SK-N-SH (cell line): Measurements from ENCODE around the gene SRRM2. TPM values are rescaled to one million over a fixed set of nuclear protein-coding genes. Genes with fewer than 3 reads are reported as not detected.

ENCODE experiments used
- CTCF ChIA-PET: fragments of 300-600, 350-600 bp; formaldehyde crosslinking; extraction: SDS; loops from one replicate; lab custom pipeline; 2021; lab: Yijun Ruan, JAX
- POLR2A ChIA-PET: fragments of 350-600 bp; sonication (Branson Sonifier 250); formaldehyde crosslinking; extraction: SDS; loops from one replicate; lab custom pipeline; 2020; ENCODE audit warnings: antibody characterized with exemption, inconsistent platforms; lab: Yijun Ruan, JAX
- DNase-seq: peaks from one replicate; pipeline ENCODE4 v3.0.0; 2012
- H2AFZ ChIP-seq: fragments of 200-600 bp; sonication (generic); 2 replicates; pipeline ENCODE4 v1.8.1; 2016; ENCODE audit warnings: antibody characterized with exemption, mild to moderate bottlenecking, low read depth
- H3F3A ChIP-seq: fragments of 200-600 bp; sonication (generic); replicated peaks from 2 replicates; pipeline ENCODE3; 2016; ENCODE audit warnings: antibody characterized with exemption, mild to moderate bottlenecking; ENCODE audit not compliant: insufficient read depth
- H3K27ac ChIP-seq, 2 experiments: fragments of 200-500 bp in 1 of 2; fragments of 200-600 bp in 1 of 2; sonication (Bioruptor generic) in 1 of 2; sonication (generic), shearing (Covaris generic) in 1 of 2; 2 replicates each; pipeline versions ENCODE4 v1.5.1 to v1.6.1; 2014 to 2016; ENCODE audit warnings: low read depth in 2 of 2, inconsistent platforms in 1 of 2, low read length in 1 of 2, mild to moderate bottlenecking in 1 of 2, mixed read lengths in 1 of 2
- H3K27me3 ChIP-seq: fragments of 200-600 bp; sonication (generic), shearing (Covaris generic); 2 replicates; pipeline ENCODE4 v1.6.1; 2016; ENCODE audit warnings: mixed run types; ENCODE audit not compliant: insufficient read depth
- H3K36me3 ChIP-seq, 2 experiments: fragments of 200-500 bp in 1 of 2; fragments of 200-600 bp in 1 of 2; sonication (Bioruptor generic) in 1 of 2; sonication (generic) in 1 of 2; replicated peaks in 1 of 2; 2 replicates each; pipeline versions ENCODE3 to v1.5.1; 2014 to 2016; ENCODE audit warnings: low read length in 1 of 2, mild to moderate bottlenecking in 1 of 2; ENCODE audit not compliant: insufficient read depth in 2 of 2, control insufficient read depth in 1 of 2
- H3K4me1 ChIP-seq, 2 experiments: fragments of 200-500 bp in 1 of 2; fragments of 200-600 bp in 1 of 2; sonication (Bioruptor generic) in 1 of 2; sonication (generic), shearing (Covaris generic) in 1 of 2; 2 replicates each; pipeline versions ENCODE4 v1.5.1 to v1.6.1; 2014 to 2016; ENCODE audit warnings: low read depth in 1 of 2, low read length in 1 of 2, mixed run types in 1 of 2; ENCODE audit not compliant: insufficient read depth in 2 of 2, control insufficient read depth in 1 of 2
- H3K4me2 ChIP-seq: fragments of 200-600 bp; sonication (generic), shearing (Covaris generic); 2 replicates; pipeline ENCODE4 v1.6.1; 2017; ENCODE audit warnings: mixed run types
- H3K4me3 ChIP-seq, 2 experiments: fragments of 200-500 bp in 1 of 2; fragments of 200-600 bp in 1 of 2; sonication (Bioruptor generic) in 1 of 2; sonication (generic), shearing (Covaris generic) in 1 of 2; 2 replicates each; pipeline versions ENCODE4 v1.5.1 to v1.8.1; 2014 to 2016; ENCODE audit warnings: low read depth in 2 of 2, inconsistent platforms in 1 of 2, low read length in 1 of 2, mild to moderate bottlenecking in 1 of 2, mixed read lengths in 1 of 2, moderate library complexity in 1 of 2
- H3K79me2 ChIP-seq: fragments of 200-600 bp; sonication (generic); 2 replicates; pipeline ENCODE4 v1.8.1; 2017; ENCODE audit warnings: mild to moderate bottlenecking; ENCODE audit not compliant: insufficient read depth
- H3K9ac ChIP-seq: fragments of 200-600 bp; sonication (generic); 2 replicates; pipeline ENCODE4 v1.6.1; 2017; ENCODE audit warnings: mixed run types
- H3K9me2 ChIP-seq: fragments of 200-600 bp; sonication (generic); 2 replicates; pipeline ENCODE4 v1.6.1; 2017; ENCODE audit warnings: mixed run types
- H3K9me3 ChIP-seq: fragments of 200-600 bp; sonication (generic); 2 replicates; pipeline ENCODE4 v1.6.1; 2017; ENCODE audit warnings: mixed run types, mild to moderate bottlenecking, moderate library complexity
- H4K20me1 ChIP-seq: fragments of 200-600 bp; sonication (generic); 2 replicates; pipeline ENCODE4 v1.6.1; 2017; ENCODE audit warnings: mild to moderate bottlenecking, mixed run types; ENCODE audit not compliant: insufficient read depth
- EZH2phosphoT487 ChIP-seq: fragments of 200-600 bp; sonication (generic); IDR thresholded peaks from 2 replicates; pipeline ENCODE4 v1.6.1; 2017; ENCODE audit warnings: low read depth, mixed run types, mild to moderate bottlenecking, antibody characterized with exemption, moderate library complexity, borderline replicate concordance
- GABPA ChIP-seq: IDR thresholded peaks from 2 replicates; pipeline ENCODE4 v1.4.0; 2012; ENCODE audit warnings: low read depth, mild to moderate bottlenecking
- JUND ChIP-seq: IDR thresholded peaks from 2 replicates; pipeline ENCODE4 v1.4.0; 2012
- MEF2A ChIP-seq: IDR thresholded peaks from 2 replicates; pipeline ENCODE4 v1.4.0; 2012; ENCODE audit warnings: low read depth, borderline replicate concordance
- MXI1 ChIP-seq: IDR thresholded peaks from 2 replicates; pipeline ENCODE4 v1.6.1; 2012; ENCODE audit warnings: mild to moderate bottlenecking, low read depth, low read length, improper control_type of control experiment
- NRF1 ChIP-seq: IDR thresholded peaks from 2 replicates; pipeline ENCODE4 v1.6.1; 2012; ENCODE audit warnings: low read depth, mild to moderate bottlenecking, low read length
- RAD21 ChIP-seq: IDR thresholded peaks from 2 replicates; pipeline ENCODE4 v1.6.1; 2012; ENCODE audit warnings: mild to moderate bottlenecking, low read length
- RFX5 ChIP-seq: IDR thresholded peaks from 2 replicates; pipeline ENCODE4 v1.6.1; 2012; ENCODE audit warnings: mild to moderate bottlenecking, improper control_type of control experiment, low read length
- RXRA ChIP-seq: IDR thresholded peaks from 2 replicates; pipeline ENCODE4 v1.4.0; 2012; ENCODE audit warnings: low read depth, mild to moderate bottlenecking, borderline replicate concordance
- SIN3A ChIP-seq: IDR thresholded peaks from 2 replicates; pipeline ENCODE4 v1.6.1; 2012; ENCODE audit warnings: low read depth, mild to moderate bottlenecking, low read length, moderate library complexity, borderline replicate concordance
- SMC3 ChIP-seq: IDR thresholded peaks from 2 replicates; pipeline ENCODE4 v1.6.1; 2012; ENCODE audit warnings: low read depth, low read length, improper control_type of control experiment
- TCF12 ChIP-seq: IDR thresholded peaks from 2 replicates; pipeline ENCODE4 v1.4.0; 2012
- TEAD4 ChIP-seq: IDR thresholded peaks from 2 replicates; pipeline ENCODE4 v1.4.0; 2012; ENCODE audit warnings: mild to moderate bottlenecking, borderline replicate concordance; ENCODE audit not compliant: insufficient read depth
- WGBS: methylation state at CpG from one replicate; pipeline ENCODE4 v1.1.6; 2017; ENCODE audit warnings: low lambda C conversion rate; 5-methylcytosine and 5-hydroxymethylcytosine counted together
- polyA plus RNA-seq, 3 experiments: library from polyadenylated mRNA; depleted of rRNA; stranded (reverse); fragments of >200 nt; gene quantifications; 2 replicates each; pipeline ENCODE4 v1.2.3, GENCODE V29; 2012
- TF ChIP-seq, protein P1 (sequence below): fragments of 150-350 bp; IDR thresholded peaks from 2 replicates; pipeline ENCODE4 v1.6.1; 2017; ENCODE audit warnings: antibody characterized with exemption, low read length, low read depth, borderline replicate concordance
- TF ChIP-seq, protein P2 (sequence below): IDR thresholded peaks from 2 replicates; pipeline ENCODE4 v1.4.0; 2012; ENCODE audit warnings: low read depth, borderline replicate concordance
- TF ChIP-seq, protein P3 (sequence below): IDR thresholded peaks from 2 replicates; pipeline ENCODE4 v1.4.0; 2012; ENCODE audit warnings: low read depth, borderline replicate concordance
- TF ChIP-seq, protein P4 (sequence below): IDR thresholded peaks from 2 replicates; pipeline ENCODE4 v1.4.0; 2012; ENCODE audit warnings: low read depth
- TF ChIP-seq, protein P5 (sequence below): fragments of 200-600 bp; sonication (generic); IDR thresholded peaks from 2 replicates; pipeline ENCODE4 v1.6.1; 2017; ENCODE audit warnings: antibody characterized with exemption, mild to moderate bottlenecking, moderate library complexity

Gene SRRM2
- polyA plus RNA-seq, 1 of the 3 experiments (the other 2 are of a cell fraction): 143 TPM

DNA sequence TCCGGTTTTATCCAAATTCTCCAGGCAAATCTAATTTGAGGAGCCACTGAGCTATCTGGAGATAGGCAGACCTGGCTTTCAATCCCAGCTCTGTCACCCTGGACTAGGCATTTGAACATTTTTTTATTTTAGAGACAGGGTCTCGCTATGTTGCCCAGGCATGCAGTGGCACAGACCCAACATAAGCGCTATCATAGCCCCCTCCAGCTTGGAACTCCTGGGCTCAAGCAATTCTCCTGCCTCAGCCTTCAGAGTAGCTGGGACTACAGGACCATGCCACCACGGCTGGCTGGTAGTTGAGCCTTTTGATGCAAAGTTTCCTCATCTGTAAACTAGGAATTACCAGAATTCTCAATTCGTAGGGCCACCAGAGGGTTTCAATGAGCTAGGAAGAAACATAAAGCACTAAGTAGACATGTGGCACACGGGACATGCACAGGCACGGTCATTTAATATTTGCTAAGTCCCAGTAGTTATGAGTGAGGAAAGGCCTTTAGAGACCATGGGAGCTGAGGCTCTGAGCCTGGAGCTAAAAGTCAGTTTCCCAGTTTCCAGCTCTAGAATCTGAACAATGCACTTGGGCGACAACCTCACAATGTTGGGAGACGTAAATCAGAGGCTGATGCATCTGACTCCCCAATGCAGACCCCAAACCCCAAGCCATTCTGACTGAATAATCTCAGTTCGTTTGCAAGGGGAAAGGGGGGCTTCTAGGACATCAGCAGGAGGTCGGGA lies 23.5 kb downstream of the SRRM2 start:
- peak overlapping the region; percentile 87 for H3K9ac ChIP-seq
- H2AFZ ChIP-seq: no peak overlapping the region
- H4K20me1 ChIP-seq: peaks cover 26% of the 10 kb centered on the region
- 50% methylated on average over 11 of the region's 11 CpGs for WGBS
- H3K4me3 ChIP-seq: peak overlapping the region; percentile 83 to 88
- DNase-seq: no peak
- no peaks in the 10 kb centered on the region for H3K9me2 ChIP-seq
- H3K27me3 ChIP-seq: no peaks in the 10 kb centered on the region
- CTCF ChIA-PET: interaction anchor here (0.9 to 1.3 kb wide), 4 partner anchors 9 to 143 kb away, joined by 3 to 4 read pairs (median 3); no protein-coding TSS in a partner anchor
- peak overlapping the region in 1 of 2 experiments; percentile 71; a peak in 1 of 4 replicates for H3K27ac ChIP-seq
- H3K4me1 ChIP-seq: peaks cover 11 to 25% of the 10 kb centered on the region in 2 experiments; a peak in 2 of 4 replicates
- POLR2A ChIA-PET: interaction anchor here (0.6 to 1.8 kb wide), 4 partner anchors 23 to 139 kb away, joined by 3 to 10 read pairs (median 6); partner anchors contain the start of gene SRRM2
- peaks cover 16 to 31% of the 10 kb centered on the region in 2 experiments for H3K36me3 ChIP-seq
- H3K79me2 ChIP-seq: peaks cover 51% of the 10 kb centered on the region
- H3F3A ChIP-seq: peaks cover 11% of the 10 kb centered on the region
- TF ChIP-seq MXI1 (peak; percentile 36), RAD21 (0 out of 2 replicates have a peak, but pooled peaks have one; percentile 4), MEF2A (no peak), NRF1 (no peak), TEAD4 (no peak)
- TF ChIP-seq, protein P1, sequence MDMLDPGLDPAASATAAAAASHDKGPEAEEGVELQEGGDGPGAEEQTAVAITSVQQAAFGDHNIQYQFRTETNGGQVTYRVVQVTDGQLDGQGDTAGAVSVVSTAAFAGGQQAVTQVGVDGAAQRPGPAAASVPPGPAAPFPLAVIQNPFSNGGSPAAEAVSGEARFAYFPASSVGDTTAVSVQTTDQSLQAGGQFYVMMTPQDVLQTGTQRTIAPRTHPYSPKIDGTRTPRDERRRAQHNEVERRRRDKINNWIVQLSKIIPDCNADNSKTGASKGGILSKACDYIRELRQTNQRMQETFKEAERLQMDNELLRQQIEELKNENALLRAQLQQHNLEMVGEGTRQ: no peak
- TF ChIP-seq, protein P2, sequence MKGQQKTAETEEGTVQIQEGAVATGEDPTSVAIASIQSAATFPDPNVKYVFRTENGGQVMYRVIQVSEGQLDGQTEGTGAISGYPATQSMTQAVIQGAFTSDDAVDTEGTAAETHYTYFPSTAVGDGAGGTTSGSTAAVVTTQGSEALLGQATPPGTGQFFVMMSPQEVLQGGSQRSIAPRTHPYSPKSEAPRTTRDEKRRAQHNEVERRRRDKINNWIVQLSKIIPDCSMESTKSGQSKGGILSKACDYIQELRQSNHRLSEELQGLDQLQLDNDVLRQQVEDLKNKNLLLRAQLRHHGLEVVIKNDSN: no peak
- TF ChIP-seq, all 33 proteins: peak for 2
- H3K4me2 ChIP-seq: peak overlapping the region; percentile 77
- no peaks in the 10 kb centered on the region for H3K9me3 ChIP-seq

DNA sequence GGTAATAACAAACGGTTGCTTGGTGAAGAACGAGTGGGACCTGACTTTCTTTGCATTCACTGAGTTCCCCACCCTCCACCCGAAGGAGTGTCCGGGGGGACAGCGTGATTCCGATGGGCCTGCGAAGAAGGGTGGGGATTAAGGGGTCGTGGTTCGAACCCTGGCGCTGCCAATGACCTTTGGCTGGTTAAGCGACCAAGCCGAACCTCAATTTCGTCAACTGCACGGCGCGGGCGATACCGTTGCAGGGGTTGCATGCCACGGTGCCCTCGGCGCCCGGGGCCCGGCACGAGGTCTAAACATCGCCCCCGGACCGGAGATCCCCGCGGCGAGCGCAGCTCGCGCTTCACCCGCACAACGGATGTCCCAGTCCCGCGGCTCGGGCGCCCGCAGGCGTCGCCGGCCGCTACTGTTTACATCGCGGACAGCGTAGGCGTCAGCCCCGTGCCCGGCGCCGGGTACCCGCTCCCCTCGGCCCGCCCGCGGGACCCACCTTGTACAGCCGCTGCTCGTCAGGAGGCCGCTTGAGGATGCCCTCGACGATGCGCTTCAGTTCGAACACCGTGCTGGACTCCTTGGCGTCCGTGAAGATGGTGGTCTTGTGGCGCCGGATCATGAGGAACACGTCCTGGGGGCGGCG lies 24.2 kb downstream of the SRRM2 start:
- H3K79me2 ChIP-seq: peaks cover 51% of the 10 kb centered on the region
- no peaks in the 10 kb centered on the region for H3K9me3 ChIP-seq
- H3K27me3 ChIP-seq: no peaks in the 10 kb centered on the region
- ChIA-PET CTCF (interaction anchor here (0.9 to 1.1 kb wide), 5 partner anchors 8 to 92 kb away, joined by 3 to 4 read pairs (median 3); no protein-coding TSS in a partner anchor), POLR2A (interaction anchor here (0.6 to 2.1 kb wide), 7 partner anchors 15 to 138 kb away, joined by 3 to 10 read pairs (median 5); partner anchors contain the start of gene SRRM2)
- H2AFZ ChIP-seq: no peak overlapping the region
- H3F3A ChIP-seq: peaks cover 5% of the 10 kb centered on the region
- peak overlapping the region; percentile 77 for H3K4me2 ChIP-seq
- peaks cover 19% of the 10 kb centered on the region for H4K20me1 ChIP-seq
- H3K36me3 ChIP-seq: peaks cover 10 to 24% of the 10 kb centered on the region in 2 experiments
- peak overlapping the region; percentile 83 to 88 for H3K4me3 ChIP-seq
- WGBS: 2% methylated on average over 20 of the region's 72 CpGs
- H3K9me2 ChIP-seq: no peaks in the 10 kb centered on the region
- H3K27ac ChIP-seq: peak overlapping the region; percentile 50 to 71; a peak in 3 of 4 replicates
- peaks cover 11 to 25% of the 10 kb centered on the region in 2 experiments; a peak in 2 of 4 replicates for H3K4me1 ChIP-seq
- DNase-seq: no peak
- H3K9ac ChIP-seq: peak overlapping the region; percentile 87
- no peak for TF ChIP-seq SIN3A
- TF ChIP-seq, protein P3, sequence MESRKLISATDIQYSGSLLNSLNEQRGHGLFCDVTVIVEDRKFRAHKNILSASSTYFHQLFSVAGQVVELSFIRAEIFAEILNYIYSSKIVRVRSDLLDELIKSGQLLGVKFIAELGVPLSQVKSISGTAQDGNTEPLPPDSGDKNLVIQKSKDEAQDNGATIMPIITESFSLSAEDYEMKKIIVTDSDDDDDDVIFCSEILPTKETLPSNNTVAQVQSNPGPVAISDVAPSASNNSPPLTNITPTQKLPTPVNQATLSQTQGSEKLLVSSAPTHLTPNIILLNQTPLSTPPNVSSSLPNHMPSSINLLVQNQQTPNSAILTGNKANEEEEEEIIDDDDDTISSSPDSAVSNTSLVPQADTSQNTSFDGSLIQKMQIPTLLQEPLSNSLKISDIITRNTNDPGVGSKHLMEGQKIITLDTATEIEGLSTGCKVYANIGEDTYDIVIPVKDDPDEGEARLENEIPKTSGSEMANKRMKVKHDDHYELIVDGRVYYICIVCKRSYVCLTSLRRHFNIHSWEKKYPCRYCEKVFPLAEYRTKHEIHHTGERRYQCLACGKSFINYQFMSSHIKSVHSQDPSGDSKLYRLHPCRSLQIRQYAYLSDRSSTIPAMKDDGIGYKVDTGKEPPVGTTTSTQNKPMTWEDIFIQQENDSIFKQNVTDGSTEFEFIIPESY: no peak
- TF ChIP-seq, protein P4, sequence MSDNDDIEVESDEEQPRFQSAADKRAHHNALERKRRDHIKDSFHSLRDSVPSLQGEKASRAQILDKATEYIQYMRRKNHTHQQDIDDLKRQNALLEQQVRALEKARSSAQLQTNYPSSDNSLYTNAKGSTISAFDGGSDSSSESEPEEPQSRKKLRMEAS: no peak
- TF ChIP-seq SMC3: no peak
- TF ChIP-seq, protein P5, sequence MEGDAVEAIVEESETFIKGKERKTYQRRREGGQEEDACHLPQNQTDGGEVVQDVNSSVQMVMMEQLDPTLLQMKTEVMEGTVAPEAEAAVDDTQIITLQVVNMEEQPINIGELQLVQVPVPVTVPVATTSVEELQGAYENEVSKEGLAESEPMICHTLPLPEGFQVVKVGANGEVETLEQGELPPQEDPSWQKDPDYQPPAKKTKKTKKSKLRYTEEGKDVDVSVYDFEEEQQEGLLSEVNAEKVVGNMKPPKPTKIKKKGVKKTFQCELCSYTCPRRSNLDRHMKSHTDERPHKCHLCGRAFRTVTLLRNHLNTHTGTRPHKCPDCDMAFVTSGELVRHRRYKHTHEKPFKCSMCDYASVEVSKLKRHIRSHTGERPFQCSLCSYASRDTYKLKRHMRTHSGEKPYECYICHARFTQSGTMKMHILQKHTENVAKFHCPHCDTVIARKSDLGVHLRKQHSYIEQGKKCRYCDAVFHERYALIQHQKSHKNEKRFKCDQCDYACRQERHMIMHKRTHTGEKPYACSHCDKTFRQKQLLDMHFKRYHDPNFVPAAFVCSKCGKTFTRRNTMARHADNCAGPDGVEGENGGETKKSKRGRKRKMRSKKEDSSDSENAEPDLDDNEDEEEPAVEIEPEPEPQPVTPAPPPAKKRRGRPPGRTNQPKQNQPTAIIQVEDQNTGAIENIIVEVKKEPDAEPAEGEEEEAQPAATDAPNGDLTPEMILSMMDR: no peak
- TF ChIP-seq, protein P1: no peak
- TF ChIP-seq GABPA: no peak
- no peak for TF ChIP-seq RFX5
- no peak for TF ChIP-seq JUND
- no peak for TF ChIP-seq TCF12
- TF ChIP-seq EZH2phosphoT487: no peak
- no peak for TF ChIP-seq RXRA
